Measurements from ENCODE around the gene TRAPPC3. TPM values are rescaled to one million over a fixed set of nuclear protein-coding genes. Genes with fewer than 3 reads are reported as not detected.
A peak's percentile ranks its signal among the peaks of the same experiment; 100 is the strongest.

The TRAPPC3 gene
- total RNA-seq, 1 experiment from 2014 or later, result 52.7 TPM

DNA sequence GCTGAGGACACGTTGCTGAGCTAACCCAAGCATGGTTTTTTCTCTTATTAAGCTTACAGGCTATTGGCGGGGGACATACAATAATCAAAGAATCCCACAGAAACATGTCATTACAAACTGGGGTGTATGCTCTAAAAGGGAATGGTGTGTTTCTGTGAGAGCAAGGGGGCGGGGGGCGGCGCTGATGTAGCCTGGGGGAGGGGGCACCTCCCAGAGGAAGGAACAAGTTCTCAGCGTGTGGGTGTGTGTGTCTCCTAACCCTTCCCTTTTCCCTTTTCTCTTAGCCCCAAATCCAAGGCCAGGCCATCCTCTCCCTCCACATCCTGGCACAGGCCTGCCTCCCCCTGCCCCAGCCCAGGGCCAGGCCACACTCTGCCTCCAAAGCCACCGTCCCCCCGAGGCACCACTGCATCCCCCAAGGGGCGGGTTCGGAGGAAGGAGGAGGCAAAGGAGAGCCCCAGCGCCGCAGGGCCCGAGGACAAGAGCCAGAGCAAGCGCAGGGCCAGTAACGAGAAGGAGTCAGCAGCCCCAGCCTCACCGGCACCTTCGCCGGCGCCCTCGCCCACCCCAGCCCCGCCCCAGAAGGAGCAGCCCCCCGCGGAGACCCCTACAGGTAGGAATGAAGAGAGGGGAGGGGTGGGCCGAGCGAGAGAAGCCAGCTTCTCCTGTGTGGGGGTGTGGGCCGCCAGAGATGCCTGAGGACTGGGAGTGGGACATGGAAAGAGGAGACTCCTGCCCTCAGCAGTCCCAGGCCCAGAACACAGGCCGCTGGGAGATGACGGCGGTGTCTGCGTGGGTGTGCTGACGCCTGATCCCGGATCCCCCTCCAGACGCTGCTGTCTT, 28.5 kb upstream of the TRAPPC3 start:
- Histone ChIP-seq H3K4me1 (ENCODE audit: insufficient read depth, low read length) (peaks cover 5% of the 10 kb centered on the region; the same call in 1 of the 2 replicates), H3K18ac (ENCODE audit: insufficient read length, low read depth, low read length) (no peak overlapping the region), H2BK120ac (ENCODE audit: low read depth, low read length, poor library complexity, severe bottlenecking) (no peak overlapping the region), H2BK20ac (ENCODE audit: low read depth, low read length, poor library complexity, severe bottlenecking) (no peak overlapping the region), H3K23ac (ENCODE audit: insufficient read length, low read depth, low read length) (no peak overlapping the region), H3K9ac (ENCODE audit: extremely low read depth, insufficient read length, low read length) (no peak overlapping the region), H3K27ac (ENCODE audit: insufficient read length, low read depth, low read length) (no peak overlapping the region), H3K27me3 (ENCODE audit: insufficient read depth, low read length) (no peaks in the 10 kb centered on the region), H3K56ac (ENCODE audit: insufficient read length, low read depth, low read length) (no peak overlapping the region), H3K23me2 (ENCODE audit: insufficient read length, low read depth, low read length, poor library complexity, severe bottlenecking) (peaks cover 11% of the 10 kb centered on the region), H3T11ph (ENCODE audit: low read length) (no peak overlapping the region), H3K79me1 (ENCODE audit: insufficient read depth, low read depth, low read length, poor library complexity, severe bottlenecking) (no peaks in the 10 kb centered on the region), H2BK15ac (ENCODE audit: low read depth, low read length) (no peak overlapping the region), H3K9me3 (ENCODE audit: control insufficient read depth, low read depth, low read length) (no peaks in the 10 kb centered on the region), H4K5ac (ENCODE audit: insufficient read length, low read depth, low read length) (no peak overlapping the region), H4K8ac (replicated peaks; ENCODE audit: insufficient read length, low read depth, low read length) (no peak overlapping the region), H3K79me2 (ENCODE audit: insufficient read depth, low read length) (no peaks in the 10 kb centered on the region), H2AFZ (ENCODE audit: low read length) (no peak overlapping the region), H4K20me1 (ENCODE audit: control insufficient read depth, insufficient read depth, insufficient read length) (peaks cover 4% of the 10 kb centered on the region), H3K4ac (ENCODE audit: low read depth, low read length) (no peak overlapping the region), H2BK12ac (ENCODE audit: insufficient read length, low read depth, low read length) (no peak overlapping the region), H3K4me2 (ENCODE audit: insufficient read depth, insufficient read length, low read length) (peak overlapping the region; percentile 57), H4K91ac (ENCODE audit: insufficient read length, low read depth, low read length) (no peak overlapping the region), H3K14ac (ENCODE audit: insufficient read depth, low read length) (peak overlapping the region; percentile 43; the same call in 1 of the 2 replicates), H2AK5ac (ENCODE audit: insufficient read length, low read length) (no peak overlapping the region), H2BK5ac (ENCODE audit: insufficient read length, low read length) (no peak overlapping the region)
- Mint-ChIP-seq H3K4me3 (peak overlapping the region; percentile 68 to 80), H3K27ac (peak overlapping the region in 2 of 3 experiments; percentile 55 to 88; a peak in 2 of 7 replicates), H3K27me3 (ENCODE audit: low read depth) (no peaks in the 10 kb centered on the region), H3K36me3 (ENCODE audit: insufficient read depth in 1 of 3, low read depth in 3 of 3) (peaks cover 25 to 38% (median 37%) of the 10 kb centered on the region in 3 experiments), H3K9me3 (no peaks in the 10 kb centered on the region), H3K4me1 (peaks cover 14 to 43% of the 10 kb centered on the region in 2 experiments)
- no CpG with 5 or more reads among the region's 33 CpGs for WGBS (ENCODE audit: extremely low coverage, insufficient read length, low lambda C conversion rate)
- TF ChIP-seq, protein P1, sequence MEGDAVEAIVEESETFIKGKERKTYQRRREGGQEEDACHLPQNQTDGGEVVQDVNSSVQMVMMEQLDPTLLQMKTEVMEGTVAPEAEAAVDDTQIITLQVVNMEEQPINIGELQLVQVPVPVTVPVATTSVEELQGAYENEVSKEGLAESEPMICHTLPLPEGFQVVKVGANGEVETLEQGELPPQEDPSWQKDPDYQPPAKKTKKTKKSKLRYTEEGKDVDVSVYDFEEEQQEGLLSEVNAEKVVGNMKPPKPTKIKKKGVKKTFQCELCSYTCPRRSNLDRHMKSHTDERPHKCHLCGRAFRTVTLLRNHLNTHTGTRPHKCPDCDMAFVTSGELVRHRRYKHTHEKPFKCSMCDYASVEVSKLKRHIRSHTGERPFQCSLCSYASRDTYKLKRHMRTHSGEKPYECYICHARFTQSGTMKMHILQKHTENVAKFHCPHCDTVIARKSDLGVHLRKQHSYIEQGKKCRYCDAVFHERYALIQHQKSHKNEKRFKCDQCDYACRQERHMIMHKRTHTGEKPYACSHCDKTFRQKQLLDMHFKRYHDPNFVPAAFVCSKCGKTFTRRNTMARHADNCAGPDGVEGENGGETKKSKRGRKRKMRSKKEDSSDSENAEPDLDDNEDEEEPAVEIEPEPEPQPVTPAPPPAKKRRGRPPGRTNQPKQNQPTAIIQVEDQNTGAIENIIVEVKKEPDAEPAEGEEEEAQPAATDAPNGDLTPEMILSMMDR (conservative IDR thresholded peaks at IDR 0.05), result no peak
- peak; percentile 53 for DNase-seq
